Measurements from ENCODE around the gene COL6A3.

DNA sequence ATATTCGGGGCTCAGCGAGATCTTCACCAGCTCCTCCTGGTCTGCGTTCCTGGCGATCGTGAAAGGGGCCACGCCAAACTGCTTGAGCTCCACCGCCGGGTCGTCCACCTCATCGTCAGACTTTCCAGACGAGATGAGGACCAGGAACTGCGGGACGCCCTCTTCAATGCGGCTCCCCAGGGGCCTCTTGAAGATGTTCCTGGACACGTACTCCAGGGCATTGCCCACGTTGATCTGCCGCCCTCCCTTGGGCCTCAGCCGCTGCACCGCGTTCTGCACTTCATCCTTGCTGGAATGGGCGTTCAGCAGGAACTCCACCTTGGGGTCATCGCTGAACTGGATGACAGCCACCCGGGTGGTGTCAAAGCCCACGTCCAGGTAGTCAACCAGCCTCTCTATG lies 42.1 kb downstream of the COL6A3 start:
- TF ChIP-seq, protein P1, sequence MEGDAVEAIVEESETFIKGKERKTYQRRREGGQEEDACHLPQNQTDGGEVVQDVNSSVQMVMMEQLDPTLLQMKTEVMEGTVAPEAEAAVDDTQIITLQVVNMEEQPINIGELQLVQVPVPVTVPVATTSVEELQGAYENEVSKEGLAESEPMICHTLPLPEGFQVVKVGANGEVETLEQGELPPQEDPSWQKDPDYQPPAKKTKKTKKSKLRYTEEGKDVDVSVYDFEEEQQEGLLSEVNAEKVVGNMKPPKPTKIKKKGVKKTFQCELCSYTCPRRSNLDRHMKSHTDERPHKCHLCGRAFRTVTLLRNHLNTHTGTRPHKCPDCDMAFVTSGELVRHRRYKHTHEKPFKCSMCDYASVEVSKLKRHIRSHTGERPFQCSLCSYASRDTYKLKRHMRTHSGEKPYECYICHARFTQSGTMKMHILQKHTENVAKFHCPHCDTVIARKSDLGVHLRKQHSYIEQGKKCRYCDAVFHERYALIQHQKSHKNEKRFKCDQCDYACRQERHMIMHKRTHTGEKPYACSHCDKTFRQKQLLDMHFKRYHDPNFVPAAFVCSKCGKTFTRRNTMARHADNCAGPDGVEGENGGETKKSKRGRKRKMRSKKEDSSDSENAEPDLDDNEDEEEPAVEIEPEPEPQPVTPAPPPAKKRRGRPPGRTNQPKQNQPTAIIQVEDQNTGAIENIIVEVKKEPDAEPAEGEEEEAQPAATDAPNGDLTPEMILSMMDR (IDR thresholded peaks at IDR 0.05): no peak
- TF ChIP-seq POLR2A (IDR thresholded peaks at IDR 0.05): no peak
